Common myeloid progenitor, CD34-positive (primary cell): ENCODE data around the gene FALEC.

Experiments
- CTCF ChIA-PET: fragments of 350-600 bp; sonication (Branson Sonifier 250); formaldehyde crosslinking; loops from one replicate; lab custom pipeline; 2021; ENCODE audit warnings: antibody characterized with exemption; lab: Charles Lee
- POLR2A ChIA-PET: fragments of 350-600 bp; sonication (Branson Sonifier 250); formaldehyde crosslinking; loops from one replicate; lab custom pipeline; 2021; ENCODE audit warnings: antibody characterized with exemption; lab: Charles Lee
- DNase-seq, 3 donors: peaks; one replicate each; pipeline versions ENCODE4 v3.0.0 to v3.0.0-alpha.2; 2013
- H3K27ac ChIP-seq, 2 experiments: 1 replicate in 1 of 2; 2 replicates in 1 of 2; pipeline ENCODE4 v1.7.0; 2013; ENCODE audit warnings: inconsistent platforms in 2 of 2, low read length in 2 of 2, mild to moderate bottlenecking in 2 of 2, low read depth in 1 of 2, moderate library complexity in 1 of 2; ENCODE audit not compliant: severe bottlenecking in 2 of 2, insufficient read depth in 1 of 2, poor library complexity in 1 of 2
- H3K27me3 ChIP-seq, 5 experiments: replicated peaks in 2 of 5; 1 replicate in 3 of 5; 2 replicates in 2 of 5; pipeline versions ENCODE4 v1.6.1 to v1.7.0; 2013; ENCODE audit warnings: low read length in 4 of 5, mild to moderate bottlenecking in 2 of 5, moderate library complexity in 2 of 5, inconsistent platforms in 1 of 5; ENCODE audit not compliant: insufficient read depth in 5 of 5, control insufficient read depth in 4 of 5
- H3K36me3 ChIP-seq, 4 experiments: 1 replicate in 2 of 4; 2 replicates in 2 of 4; pipeline versions ENCODE4 v1.6.1 to v1.7.0; 2013; ENCODE audit warnings: low read length in 3 of 4, control low read depth in 1 of 4, mild to moderate bottlenecking in 1 of 4; ENCODE audit not compliant: control insufficient read depth in 4 of 4, insufficient read depth in 4 of 4
- H3K4me1 ChIP-seq, 4 experiments: 1 replicate in 3 of 4; 2 replicates in 1 of 4; pipeline versions ENCODE4 v1.6.1 to v1.7.1; 2013; ENCODE audit warnings: low read length in 3 of 4, mild to moderate bottlenecking in 3 of 4, control low read depth in 1 of 4, inconsistent platforms in 1 of 4, moderate library complexity in 1 of 4; ENCODE audit not compliant: control insufficient read depth in 4 of 4, insufficient read depth in 4 of 4; ENCODE audit errors: control extremely low read depth in 1 of 4
- H3K4me3 ChIP-seq, 7 experiments: 1 replicate in 4 of 7; 2 replicates in 3 of 7; pipeline versions ENCODE4 v1.5.1 to v1.7.0; 2013; ENCODE audit warnings: mild to moderate bottlenecking in 7 of 7, low read length in 6 of 7, moderate library complexity in 6 of 7, inconsistent platforms in 2 of 7, low read depth in 2 of 7, control low read depth in 1 of 7; ENCODE audit not compliant: insufficient read depth in 4 of 7, control insufficient read depth in 1 of 7; ENCODE audit errors: extremely low read depth in 1 of 7
- H3K9me3 ChIP-seq, 5 experiments: 1 replicate in 4 of 5; 2 replicates in 1 of 5; pipeline versions ENCODE4 v1.6.1 to v1.7.1; 2013; ENCODE audit warnings: low read length in 4 of 5, mild to moderate bottlenecking in 2 of 5, inconsistent platforms in 1 of 5, low read depth in 1 of 5, moderate library complexity in 1 of 5; ENCODE audit not compliant: control insufficient read depth in 4 of 5, insufficient read depth in 2 of 5; ENCODE audit errors: control extremely low read depth in 1 of 5
- WGBS: methylation state at CpG from one replicate; pipeline ENCODE4 v1.1.5; 2013; ENCODE audit not compliant: insufficient coverage; 5-methylcytosine and 5-hydroxymethylcytosine counted together

The FALEC gene

DNA sequence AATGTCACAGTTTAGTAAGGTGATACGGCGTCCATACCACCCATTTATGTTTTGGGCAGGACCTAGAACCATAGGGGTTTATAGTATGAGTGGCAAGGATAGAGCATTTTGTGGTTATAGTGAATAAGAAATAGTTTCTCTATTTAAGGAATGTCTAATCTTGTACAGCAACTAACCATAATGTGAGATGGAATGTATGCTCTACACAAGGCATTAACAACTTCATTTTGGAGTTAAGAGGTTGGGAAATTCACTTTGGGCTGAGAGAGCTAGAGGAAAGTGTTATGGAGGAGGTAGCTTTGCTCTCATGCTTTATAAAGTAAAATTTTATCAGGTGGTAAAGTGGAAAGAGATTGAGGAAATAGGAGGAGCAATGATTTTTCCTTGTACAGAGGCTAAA is 66.8 kb downstream of the FALEC start:
- WGBS, result no CpG with 5 or more reads among the region's 2 CpGs
- peaks cover 8 to 15% (median 12%) of the 10 kb centered on the region in 4 experiments for H3K4me1 ChIP-seq
- CTCF ChIA-PET, result interaction anchor here (0.6 to 1.0 kb wide), 2 partner anchors 12 to 19 kb away, joined by 3 to 4 read pairs; no protein-coding TSS in a partner anchor

More for the DNA sequence above, 66.8 kb downstream of the FALEC start:
- H3K9me3 ChIP-seq, result no peaks in the 10 kb centered on the region
- H3K36me3 ChIP-seq, result peaks cover 2 to 16% (median 12%) of the 10 kb centered on the region in 4 experiments
- POLR2A ChIA-PET, result no interaction called here
- no peaks in the 10 kb centered on the region for H3K27me3 ChIP-seq
- no peak for DNase-seq
- no peak overlapping the region for H3K4me3 ChIP-seq
- H3K27ac ChIP-seq, result no peak overlapping the region
